Suppressor macrophage (primary cell): ENCODE data around the gene RASA4.
"Not testable (repeated sequence)": the region's sequence is repeated elsewhere in the genome, so short reads cannot be mapped to it uniquely, and the experiment has no call there.

Source experiments
- DNase-seq, 4 experiments: peaks; one replicate each; pipeline ENCODE4 v3.0.0-alpha.2; 2020 to 2022
- total RNA-seq, 17 experiments: gene quantifications; one replicate each; lab custom pipeline; 2026; ENCODE audit warnings: mixed read lengths in 6 of 17, inconsistent platforms in 3 of 17; lab: John Stamatoyannopoulos, UW

RASA4 gene
- total RNA-seq = 0.50 to 4.4 (median 1.9) reads per million in 17 experiments

GRCh38 chr7:102616507-102617125 is at the start of gene RASA4:
Gene RASA4, minus strand, starts transcription at chr7:102616756. Its CDS starts 67 bp downstream, at chr7:102616689.
- DNase-seq = peak; percentile 3 to 52 (median 32)

- DNase-seq = not testable (repeated sequence)
Observed at GRCh38 chr7:102664765-102665164, 48.2 kb upstream of the RASA4 start.

DNA sequence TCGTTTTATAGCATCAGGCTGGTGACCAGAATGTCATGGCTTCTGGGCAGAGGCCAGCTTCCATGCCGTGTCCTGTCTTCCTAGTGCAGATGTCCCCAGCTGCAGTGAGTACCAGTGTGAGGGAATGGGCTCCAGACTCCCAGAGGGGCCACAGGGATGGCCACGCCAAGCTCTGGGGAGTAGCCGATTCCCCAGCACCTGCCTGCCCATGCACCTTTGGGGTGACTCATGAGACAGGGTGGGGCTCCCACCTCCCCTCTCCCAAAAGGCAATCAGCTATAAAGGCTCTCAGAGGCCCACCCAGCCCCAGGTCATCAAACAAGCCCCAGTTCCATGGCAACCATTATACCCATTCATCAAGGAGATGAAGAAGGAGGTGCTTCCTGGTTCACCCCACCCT is 33.4 kb upstream of the RASA4 start, which contains the start of gene SPDYE2B:
Gene SPDYE2B, plus strand, starts transcription at position 396 of the 400 bp plus-strand sequence. CDS start 2,030 bp downstream, outside the sequence.
- not testable (repeated sequence) for DNase-seq

GRCh38 chr7:102647813-102648212 is 31.3 kb upstream of the RASA4 start:
- not testable (repeated sequence) for DNase-seq

GRCh38 chr7:102643404-102643803 is 26.8 kb upstream of the RASA4 start:
- not testable (repeated sequence) for DNase-seq

- not testable (repeated sequence) for DNase-seq
Observed at GRCh38 chr7:102642691-102643090, 26.1 kb upstream of the RASA4 start, which contains the start of gene UPK3BL1. Gene UPK3BL1, minus strand, starts transcription at chr7:102642791. Its CDS starts 50 bp downstream, at chr7:102642741.

GRCh38 chr7:102638848-102639247 is 22.3 kb upstream of the RASA4 start:
- DNase-seq = not testable (repeated sequence)

- DNase-seq = not testable (repeated sequence)
Observed at GRCh38 chr7:102636956-102637355, 20.4 kb upstream of the RASA4 start.

DNA sequence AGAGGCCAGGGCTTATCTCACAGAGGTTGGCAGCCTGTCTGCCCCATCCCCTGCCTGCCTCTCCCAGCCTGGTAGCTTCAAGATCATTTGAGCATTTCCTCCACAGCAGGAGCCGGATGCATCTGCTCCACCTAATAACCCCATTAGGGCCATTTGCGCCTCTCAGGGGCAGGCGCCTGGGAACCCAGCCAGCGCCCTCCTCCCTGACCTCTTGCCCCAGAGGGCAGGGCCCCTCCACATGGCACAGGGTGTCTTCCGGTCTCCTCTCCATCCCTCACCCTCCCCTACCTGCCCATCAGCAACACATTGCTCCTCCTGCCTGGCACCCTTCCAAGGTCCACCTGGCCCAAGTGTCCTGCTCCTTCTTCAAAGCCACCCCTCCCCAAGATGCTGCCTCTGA is 18.8 kb upstream of the RASA4 start:
- not testable (repeated sequence) for DNase-seq

DNA sequence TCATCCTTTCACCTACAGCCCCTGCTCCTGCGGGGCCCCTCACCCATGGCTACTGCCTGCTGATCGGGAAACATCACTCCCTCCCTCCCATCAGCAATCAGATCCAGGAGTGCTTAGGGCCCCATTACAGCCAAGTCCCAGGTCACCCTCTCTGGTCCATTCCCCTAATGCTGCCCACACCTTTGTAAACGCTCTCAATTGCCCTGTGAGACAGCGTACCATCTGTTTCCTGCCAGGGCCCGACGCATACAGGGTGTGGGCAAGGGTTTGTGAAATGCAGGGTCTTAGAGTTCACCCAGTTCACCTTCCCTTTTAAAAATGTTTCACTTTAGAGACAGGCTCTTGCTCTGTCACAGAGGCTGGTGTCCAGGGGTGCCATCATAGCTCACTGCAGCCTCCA is 17.7 kb upstream of the RASA4 start:
- not testable (repeated sequence) for DNase-seq

GRCh38 chr7:102630622-102631021 is 14.1 kb upstream of the RASA4 start:
- not testable (repeated sequence) for DNase-seq

DNA sequence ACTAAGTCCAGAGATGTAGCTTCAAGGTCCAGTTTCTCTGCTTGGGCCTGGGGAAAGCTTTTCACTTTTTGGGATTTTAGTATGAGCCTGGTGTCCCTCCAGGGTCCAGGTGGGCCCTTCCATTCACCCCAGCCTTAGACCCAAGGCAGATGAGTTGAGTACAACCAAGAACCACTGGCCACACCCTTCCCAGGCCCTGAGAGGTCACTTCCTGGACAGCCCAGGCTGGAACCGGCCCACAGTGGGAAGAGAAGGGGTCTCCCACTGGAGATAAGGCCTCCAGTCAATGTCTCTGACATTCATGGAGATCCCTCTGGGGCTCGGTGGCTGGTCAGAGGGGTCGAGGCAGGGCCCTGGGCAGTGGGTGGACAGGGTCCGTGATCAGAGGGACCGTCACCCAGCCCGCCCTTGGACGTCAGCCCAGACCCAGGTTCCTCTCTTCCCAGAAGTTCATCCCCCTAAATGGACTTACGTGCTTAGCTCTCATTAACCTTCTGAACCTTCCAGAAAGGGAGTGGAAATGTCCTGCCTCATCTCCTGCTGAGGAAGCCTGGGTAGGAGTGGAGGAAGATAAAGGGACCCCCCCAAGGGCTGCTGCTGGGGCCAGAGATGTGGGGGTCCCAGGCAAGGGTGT is 10.8 kb upstream of the RASA4 start:
- DNase-seq = not testable (repeated sequence)

DNA sequence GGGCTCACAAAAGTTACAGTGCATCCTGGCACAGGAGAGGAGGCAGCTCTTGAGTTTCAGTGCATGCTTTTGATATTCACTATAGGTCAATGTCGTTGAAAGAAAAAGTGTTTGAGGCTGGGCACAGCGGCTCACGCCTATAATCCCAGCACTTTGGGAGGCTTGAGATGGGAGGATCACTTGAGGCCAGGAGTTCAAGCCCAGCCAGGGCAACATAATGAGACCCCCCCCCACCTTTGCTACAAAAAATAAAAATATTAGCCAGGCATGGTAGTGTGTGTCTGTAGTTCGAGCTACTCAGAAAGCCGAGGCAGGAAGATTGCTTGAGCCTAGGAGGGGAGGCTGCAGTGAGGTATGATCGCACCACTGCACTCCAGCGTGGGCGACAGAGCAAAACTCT is 1.6 kb upstream of the RASA4 start:
- DNase-seq = peak in 2 of 4 experiments; percentile 0

- not testable (repeated sequence) for DNase-seq
Observed at GRCh38 chr7:102615930-102616329, 626 bp downstream of the RASA4 start.

GRCh38 chr7:102614873-102615272 is 1.7 kb downstream of the RASA4 start:
- DNase-seq = not testable (repeated sequence)

- DNase-seq = not testable (repeated sequence)
Observed at GRCh38 chr7:102614346-102614697, 2.2 kb downstream of the RASA4 start.

DNA sequence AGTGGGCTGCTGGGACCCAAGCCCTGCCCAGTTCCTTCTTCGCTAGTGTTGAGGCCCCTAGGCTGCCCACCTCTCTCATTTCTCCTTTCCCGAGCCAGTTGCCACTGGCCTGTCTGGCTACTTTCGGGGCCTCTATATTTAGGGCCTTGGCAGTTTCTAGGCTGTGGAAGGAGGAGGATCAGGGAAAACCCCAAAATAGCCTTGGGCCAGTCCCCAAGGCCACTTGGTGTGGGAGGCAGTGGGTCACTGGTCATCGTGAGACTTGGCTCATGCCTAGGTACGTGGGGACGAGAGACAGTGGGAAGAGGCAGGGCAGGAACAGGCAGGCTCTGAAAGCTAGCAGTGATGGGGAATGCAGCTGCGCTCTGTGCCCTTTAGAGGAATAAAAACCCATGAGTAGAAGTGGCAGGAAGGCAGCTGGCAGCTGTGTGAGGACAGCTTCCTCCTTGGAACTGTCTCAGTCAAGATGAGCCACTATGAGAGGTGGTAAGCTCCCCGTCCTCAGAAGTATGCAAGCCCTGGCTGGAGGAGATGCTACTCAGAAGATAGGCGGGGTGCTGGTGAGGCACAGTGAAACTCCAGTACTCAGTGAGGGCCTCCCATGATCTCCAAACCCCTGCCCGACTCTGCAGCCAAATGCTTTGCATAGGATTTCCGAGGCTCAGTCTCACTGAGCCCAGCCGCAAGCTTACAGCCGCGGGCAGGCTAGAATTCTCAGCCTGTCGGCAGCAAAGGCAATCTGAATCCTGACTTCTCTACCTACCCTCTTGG is 2.8 kb downstream of the RASA4 start:
- not testable (repeated sequence) for DNase-seq

GRCh38 chr7:102611675-102612325 is 4.8 kb downstream of the RASA4 start:
- peak; percentile 26 to 71 (median 48) for DNase-seq

GRCh38 chr7:102611013-102611674 is 5.4 kb downstream of the RASA4 start:
- DNase-seq = not testable (repeated sequence)

- DNase-seq = not testable (repeated sequence)
Observed at GRCh38 chr7:102610441-102610840, 6.1 kb downstream of the RASA4 start.

DNA sequence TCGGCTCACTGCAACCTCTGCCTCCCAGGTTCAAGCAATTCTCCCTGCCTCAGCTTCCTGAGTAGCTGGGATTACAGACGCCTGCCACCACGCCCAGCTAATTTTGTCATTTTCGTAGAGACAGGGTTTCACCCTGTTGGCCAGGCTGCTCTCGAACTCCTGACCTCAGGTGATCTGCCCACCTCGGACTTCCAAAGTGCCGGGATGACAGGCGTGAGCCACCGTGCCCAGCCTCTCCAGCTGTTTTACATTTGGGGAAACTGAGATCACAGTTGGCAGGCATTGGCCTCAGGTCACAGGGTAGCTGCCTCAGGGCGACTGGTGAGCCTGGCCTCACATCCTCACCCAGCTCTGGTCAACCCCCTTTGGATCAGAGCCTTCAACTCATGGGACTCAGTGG is 6.8 kb downstream of the RASA4 start:
- DNase-seq = not testable (repeated sequence)

DNA sequence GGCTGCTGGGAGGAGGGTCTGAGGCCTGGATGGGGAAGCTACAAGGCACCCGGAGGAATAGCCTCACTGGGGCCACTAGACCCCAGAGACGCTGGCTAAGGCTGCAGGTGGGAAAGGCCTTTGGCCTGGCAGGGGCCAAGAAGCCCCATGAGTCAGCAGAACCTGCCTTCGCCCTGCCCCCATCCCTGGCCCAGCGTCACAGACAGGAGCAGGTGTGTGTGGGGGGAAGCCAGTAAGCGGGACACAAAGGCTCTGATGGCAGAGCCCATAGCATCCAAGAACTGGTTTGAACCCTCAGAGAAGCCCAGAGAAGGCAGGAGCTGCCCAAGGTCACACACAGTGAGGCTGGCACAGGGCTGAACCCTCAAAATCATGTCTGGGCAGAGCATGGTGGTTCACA is 9.7 kb downstream of the RASA4 start:
- DNase-seq = not testable (repeated sequence)
